ENCODE measurements around the gene ADRA1B.

DNA sequence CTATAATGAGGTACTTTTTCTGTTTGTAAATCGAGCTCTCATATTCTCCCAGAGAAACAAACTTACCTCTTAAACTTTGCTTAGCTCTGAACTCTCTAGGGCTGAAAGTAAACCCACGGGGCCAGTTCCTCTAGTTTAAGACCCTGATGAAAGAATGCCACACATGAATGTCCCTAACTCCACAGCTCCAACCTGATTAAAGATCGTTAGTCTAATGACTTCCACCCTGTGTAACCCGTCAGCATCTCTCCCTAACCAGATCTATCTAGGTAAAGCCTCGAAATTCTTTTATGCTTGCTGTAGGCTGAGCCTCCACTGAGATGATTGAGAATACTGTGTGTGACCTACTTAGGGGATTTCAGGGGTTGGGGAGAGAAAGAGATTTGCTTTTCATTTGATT lies 27.0 kb downstream of the ADRA1B start:
- TF ChIP-seq, protein P1, sequence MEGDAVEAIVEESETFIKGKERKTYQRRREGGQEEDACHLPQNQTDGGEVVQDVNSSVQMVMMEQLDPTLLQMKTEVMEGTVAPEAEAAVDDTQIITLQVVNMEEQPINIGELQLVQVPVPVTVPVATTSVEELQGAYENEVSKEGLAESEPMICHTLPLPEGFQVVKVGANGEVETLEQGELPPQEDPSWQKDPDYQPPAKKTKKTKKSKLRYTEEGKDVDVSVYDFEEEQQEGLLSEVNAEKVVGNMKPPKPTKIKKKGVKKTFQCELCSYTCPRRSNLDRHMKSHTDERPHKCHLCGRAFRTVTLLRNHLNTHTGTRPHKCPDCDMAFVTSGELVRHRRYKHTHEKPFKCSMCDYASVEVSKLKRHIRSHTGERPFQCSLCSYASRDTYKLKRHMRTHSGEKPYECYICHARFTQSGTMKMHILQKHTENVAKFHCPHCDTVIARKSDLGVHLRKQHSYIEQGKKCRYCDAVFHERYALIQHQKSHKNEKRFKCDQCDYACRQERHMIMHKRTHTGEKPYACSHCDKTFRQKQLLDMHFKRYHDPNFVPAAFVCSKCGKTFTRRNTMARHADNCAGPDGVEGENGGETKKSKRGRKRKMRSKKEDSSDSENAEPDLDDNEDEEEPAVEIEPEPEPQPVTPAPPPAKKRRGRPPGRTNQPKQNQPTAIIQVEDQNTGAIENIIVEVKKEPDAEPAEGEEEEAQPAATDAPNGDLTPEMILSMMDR (conservative IDR thresholded peaks at IDR 0.05 in 1 of 2, IDR thresholded peaks at IDR 0.05 in 1 of 2; ENCODE audit: extremely low read depth in 1 of 2, insufficient read depth in 1 of 2, low read depth in 1 of 2, low read length in 2 of 2): no peak
- TF ChIP-seq EZH2 (IDR thresholded peaks at IDR 0.05; ENCODE audit: borderline replicate concordance, low read length): no peak
